AG09319 (cell line): ENCODE measurements around the gene DEXI.
"Not testable (repeated sequence)": the region's sequence is repeated elsewhere in the genome, so short reads cannot be mapped to it uniquely, and the experiment has no call there.

ENCODE experiments used
- DNase-seq: peaks from one replicate; pipeline ENCODE4 v3.0.0-alpha.2; 2010; ENCODE audit warnings: low read depth; ENCODE audit errors: extremely low read depth
- TF ChIP-seq, protein P1 (sequence below): IDR thresholded peaks from 2 replicates; pipeline ENCODE4 v1.5.1; 2011; ENCODE audit warnings: low read depth, mild to moderate bottlenecking, inconsistent platforms, low read length, moderate library complexity

The DEXI gene

GRCh38 chr16:10929853-10930754, 12.2 kb downstream of the DEXI start:
- TF ChIP-seq, protein P1, sequence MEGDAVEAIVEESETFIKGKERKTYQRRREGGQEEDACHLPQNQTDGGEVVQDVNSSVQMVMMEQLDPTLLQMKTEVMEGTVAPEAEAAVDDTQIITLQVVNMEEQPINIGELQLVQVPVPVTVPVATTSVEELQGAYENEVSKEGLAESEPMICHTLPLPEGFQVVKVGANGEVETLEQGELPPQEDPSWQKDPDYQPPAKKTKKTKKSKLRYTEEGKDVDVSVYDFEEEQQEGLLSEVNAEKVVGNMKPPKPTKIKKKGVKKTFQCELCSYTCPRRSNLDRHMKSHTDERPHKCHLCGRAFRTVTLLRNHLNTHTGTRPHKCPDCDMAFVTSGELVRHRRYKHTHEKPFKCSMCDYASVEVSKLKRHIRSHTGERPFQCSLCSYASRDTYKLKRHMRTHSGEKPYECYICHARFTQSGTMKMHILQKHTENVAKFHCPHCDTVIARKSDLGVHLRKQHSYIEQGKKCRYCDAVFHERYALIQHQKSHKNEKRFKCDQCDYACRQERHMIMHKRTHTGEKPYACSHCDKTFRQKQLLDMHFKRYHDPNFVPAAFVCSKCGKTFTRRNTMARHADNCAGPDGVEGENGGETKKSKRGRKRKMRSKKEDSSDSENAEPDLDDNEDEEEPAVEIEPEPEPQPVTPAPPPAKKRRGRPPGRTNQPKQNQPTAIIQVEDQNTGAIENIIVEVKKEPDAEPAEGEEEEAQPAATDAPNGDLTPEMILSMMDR, result no peak
- no peak for DNase-seq

GRCh38 chr16:10929097-10929496, 13.2 kb downstream of the DEXI start:
- not testable (repeated sequence) for DNase-seq

DNA sequence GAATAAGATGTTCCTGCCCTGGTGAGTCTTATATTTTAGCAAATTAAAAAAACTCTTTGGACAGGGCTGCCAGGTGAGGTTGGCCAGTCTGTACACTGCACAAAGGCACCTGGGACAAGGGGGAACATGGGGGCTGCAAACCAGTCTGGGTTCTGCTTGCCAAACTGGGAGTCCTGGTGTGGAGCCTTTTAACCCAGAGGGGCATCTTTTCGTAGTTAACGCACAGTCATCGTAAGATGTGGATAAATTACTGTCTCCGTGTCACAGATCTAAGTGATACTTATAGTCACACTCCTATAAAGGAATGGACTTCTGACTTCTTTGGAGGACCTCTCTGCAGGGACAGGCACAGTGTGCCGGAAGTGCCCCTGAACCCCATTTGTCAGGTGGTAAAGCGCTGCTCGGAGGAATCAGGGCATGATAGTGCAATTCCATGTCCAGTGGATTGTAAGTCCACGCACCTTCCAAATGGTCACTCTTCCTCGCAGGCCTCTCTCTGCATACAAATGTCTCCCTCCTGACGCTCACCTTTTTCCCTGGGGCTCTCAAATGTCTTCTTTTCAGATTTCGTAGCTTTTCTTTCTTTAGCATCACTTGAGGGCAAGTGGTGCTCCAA, 14.7 kb downstream of the DEXI start:
- TF ChIP-seq, protein P1, result no peak
- DNase-seq, result no peak

GRCh38 chr16:10926867-10927266, 15.4 kb downstream of the DEXI start:
- TF ChIP-seq, protein P1, result no peak
- DNase-seq, result no peak

DNA sequence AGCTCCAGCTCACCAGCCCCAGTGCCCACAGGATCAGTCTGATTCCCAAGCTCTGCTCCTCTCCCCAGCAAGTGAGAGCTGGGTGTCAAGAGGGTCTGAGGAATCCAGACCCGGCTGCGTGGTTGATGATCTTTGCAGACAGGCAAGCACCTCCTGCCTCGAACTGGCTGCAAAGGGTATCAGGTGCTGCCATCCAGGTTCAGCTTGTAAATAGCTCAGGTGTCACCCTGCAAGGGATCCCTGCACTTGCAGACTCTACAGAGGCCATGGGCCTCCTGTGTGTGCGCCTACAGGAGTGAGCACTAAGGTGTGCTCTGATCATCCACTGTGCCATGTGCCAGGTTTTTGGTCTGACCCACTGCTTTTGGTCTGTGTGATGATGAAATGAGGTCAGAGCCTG, 16.2 kb downstream of the DEXI start:
- no peak for DNase-seq
- TF ChIP-seq, protein P1, result no peak

- DNase-seq, result not testable (repeated sequence)
Measured at GRCh38 chr16:10925285-10925684, 17.0 kb downstream of the DEXI start.

DNA sequence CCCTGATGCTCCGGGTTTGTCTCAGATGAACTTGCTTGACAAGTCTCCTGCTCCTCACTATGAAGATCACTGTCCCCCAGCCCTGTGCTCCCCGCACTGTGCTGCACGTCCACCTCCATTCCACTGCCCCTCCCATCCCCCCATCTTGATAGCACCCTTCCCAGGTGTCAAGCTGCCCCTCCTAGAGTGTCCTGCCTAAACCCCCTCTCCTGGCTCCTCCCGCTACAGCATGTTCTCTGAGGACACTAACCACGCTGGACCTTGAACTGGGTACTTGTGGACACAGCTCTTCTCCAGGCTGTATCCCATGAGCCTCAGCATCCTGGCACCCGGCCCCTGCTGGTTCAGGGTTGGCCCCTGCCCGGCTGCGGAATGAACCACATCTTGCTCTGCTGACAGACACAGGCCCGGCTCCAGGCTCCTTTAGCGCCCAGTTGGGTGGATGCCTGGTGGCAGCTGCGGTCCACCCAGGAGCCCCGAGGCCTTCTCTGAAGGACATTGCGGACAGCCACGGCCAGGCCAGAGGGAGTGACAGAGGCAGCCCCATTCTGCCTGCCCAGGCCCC, 18.5 kb downstream of the DEXI start:
- TF ChIP-seq, protein P1, result no peak
- DNase-seq, result no peak

DNA sequence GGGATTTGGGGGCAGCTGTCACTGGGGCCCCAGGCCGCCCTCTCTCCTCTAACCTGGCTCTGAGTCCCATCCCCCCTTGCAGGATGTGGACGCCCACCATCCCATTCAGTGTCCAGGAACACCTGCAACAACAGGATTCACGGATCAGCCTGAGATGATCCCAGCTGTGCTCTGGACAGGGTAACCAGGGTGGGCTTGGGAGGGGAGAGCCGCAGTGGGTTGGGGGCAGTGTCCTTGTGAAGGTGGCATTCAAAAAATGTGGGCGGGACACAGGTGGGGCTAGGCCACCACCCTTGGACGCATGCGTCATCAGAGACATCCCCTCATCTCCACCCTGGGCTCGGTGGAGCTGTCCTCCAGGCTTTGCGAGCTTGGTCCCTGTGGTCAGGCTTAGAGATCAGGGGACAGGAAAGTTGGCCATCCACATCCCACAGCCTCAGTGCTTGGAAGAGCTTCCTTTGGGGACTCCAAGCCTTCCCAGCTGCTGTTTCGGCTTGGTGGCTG, 19.1 kb downstream of the DEXI start:
- DNase-seq, result no peak
- TF ChIP-seq, protein P1, result no peak
